ENCODE measurements around the gene NCF2.

Gene NCF2

DNA sequence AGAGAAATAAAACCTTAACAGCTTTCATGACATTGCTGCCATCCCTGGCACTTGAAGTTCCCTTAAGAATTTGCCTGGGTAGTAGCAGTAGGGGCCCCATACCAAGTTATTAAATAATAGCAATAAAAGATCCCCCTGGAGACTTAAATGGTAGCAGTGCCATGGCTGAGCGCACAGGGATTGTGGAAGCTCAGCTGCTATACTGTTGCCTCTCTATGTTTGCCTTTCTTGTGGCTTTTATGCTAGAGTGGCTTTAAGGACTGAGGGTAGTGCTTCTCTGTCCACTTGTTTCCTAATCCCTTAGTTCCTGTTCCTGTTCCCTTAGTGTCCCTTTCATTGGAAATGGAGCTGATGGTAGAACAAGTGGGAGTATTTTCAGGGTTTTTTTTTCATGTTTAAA is 42.1 kb downstream of the NCF2 start:
- no peak for DNase-seq

DNA sequence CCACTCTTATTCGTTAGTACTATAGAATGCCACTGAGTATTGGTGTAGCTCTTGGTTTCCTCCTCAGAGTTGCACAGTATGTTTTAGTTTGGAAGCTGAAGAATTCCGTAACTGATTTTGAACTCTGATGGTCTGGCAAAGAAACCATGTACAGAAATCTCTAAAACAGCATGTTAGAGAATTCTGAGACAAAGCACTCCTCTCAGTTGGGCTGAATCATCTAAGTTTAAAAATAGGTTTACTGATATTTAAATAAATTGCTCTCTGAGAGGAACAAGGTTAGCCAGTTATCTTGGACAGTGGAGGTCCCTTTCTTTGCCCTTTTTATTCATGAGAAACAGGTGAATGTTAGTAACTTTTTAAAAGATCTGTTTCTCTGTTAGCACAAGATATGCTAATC is 43.8 kb downstream of the NCF2 start:
- DNase-seq = no peak

DNA sequence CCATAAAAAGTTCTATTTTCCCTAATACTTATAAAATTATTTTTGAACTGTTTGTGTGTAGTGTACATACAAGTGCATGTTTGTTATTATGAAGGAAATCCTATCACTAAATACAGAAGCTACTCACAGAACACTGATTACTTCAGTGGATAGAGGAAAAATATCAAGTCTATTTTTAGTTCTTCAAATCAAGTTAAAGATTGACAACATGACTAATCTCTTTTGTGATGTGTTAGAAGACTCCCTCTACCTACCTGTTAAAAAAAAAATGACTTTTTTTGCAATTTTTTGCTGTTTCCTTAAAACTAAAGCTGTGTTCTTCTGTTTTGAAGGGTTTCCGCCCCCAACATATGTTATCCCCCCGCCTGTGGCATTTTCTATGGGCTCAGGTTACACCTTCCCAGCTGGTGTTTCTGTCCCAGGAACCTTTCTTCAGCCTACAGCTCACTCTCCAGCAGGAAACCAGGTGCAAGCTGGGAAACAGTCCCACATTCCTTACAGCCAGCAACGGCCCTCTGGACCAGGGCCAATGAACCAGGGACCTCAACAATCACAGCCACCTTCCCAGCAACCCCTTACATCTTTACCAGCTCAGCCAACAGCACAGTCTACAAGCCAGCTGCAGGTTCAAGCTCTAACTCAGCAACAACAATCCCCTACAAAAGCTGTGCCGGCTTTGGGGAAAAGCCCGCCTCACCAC is 45.5 kb downstream of the NCF2 start:
- DNase-seq = no peak

- no peak for DNase-seq
Observed at GRCh38 chr1:183543619-183544204, 46.5 kb downstream of the NCF2 start.

- DNase-seq = no peak
Observed at GRCh38 chr1:183537405-183537804, 52.9 kb downstream of the NCF2 start.

- DNase-seq = no peak
Observed at GRCh38 chr1:183533617-183534174, 56.6 kb downstream of the NCF2 start.

- no peak for DNase-seq
Observed at GRCh38 chr1:183528577-183528976, 61.7 kb downstream of the NCF2 start.

- no peak for DNase-seq
Observed at GRCh38 chr1:183522104-183522503, 68.2 kb downstream of the NCF2 start.

DNA sequence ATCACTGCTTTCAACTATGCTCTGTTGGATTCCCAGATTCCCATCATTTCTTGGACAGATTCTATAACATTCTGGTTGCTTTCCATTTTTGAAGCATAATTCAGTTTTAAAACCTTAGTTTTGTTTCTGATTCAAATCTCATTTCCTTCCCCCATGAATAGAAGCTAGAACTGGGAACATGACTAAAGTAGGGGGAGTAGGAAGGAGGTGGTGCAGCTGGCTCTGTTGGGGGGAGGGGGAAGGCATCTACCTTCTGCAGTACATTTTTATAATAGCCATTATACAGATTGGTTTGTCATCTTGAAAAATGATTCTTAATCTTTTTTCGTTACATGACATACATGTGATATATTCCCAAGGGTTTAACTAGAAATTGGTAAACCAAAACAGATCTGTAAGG is 69.9 kb downstream of the NCF2 start:
- DNase-seq = no peak

GRCh38 chr1:183517401-183517800 is 72.9 kb downstream of the NCF2 start:
- no peak for DNase-seq

GRCh38 chr1:183516725-183517124 is 73.5 kb downstream of the NCF2 start:
- no peak for DNase-seq

- no peak for DNase-seq
Observed at GRCh38 chr1:183515002-183515689, 75.1 kb downstream of the NCF2 start.

GRCh38 chr1:183514235-183514634 is 76.0 kb downstream of the NCF2 start:
- DNase-seq = no peak

GRCh38 chr1:183512450-183512849 is 77.8 kb downstream of the NCF2 start:
- no peak for DNase-seq

DNA sequence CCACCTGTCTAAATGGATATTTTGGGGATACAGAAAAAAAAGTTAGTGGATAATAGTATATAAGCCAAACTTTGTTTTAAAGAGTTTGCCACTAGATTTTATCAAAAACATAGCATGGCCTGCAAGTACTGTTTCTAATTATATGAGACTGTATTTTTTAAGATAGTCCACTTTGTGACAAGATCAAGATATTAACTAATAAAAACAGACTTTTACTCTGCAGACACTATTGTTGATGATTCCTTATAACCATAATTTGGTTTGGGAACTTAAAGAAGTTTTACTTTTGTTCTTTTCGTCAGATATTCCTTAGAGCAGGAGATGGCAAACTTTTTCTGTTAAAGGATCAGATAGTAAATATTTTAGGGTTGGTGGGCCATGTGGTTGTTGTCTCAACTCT is 81.6 kb downstream of the NCF2 start:
- no peak for DNase-seq

DNA sequence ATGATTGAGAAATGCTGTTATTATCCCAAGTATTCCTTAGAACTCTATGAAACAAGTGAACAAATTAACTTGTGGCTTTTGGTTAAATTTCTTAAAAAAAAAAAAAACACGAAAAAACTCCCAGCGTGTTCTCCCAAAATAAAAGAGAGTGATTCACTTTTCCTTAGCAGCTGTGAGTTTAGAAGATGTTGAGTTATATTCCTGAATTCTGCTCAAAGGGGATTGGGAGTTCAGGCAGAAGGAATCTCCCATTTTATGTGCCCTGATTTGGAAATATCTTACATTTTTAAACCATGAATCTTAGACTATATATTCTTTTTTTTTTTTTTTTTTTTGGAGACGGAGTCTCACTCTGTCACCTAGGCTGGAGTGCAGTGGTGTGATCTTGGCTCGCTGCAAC is 83.7 kb downstream of the NCF2 start:
- no peak for DNase-seq

Data from activated CD8-positive, alpha-beta memory T cell treated with anti-CD3 and anti-CD28 coated beads, Interleukin-2, amount 50 U/mL, for 4 hours (primary cell).